Stimulated activated CD8-positive, alpha-beta memory T cell treated with anti-CD3 and anti-CD28 coated beads, Interleukin-15, amount 100 ng/mL, for 1 hour (primary cell): ENCODE data around the gene CCNB2.
"Not testable (repeated sequence)": the region's sequence is repeated elsewhere in the genome, so short reads cannot be mapped to it uniquely, and the experiment has no call there.

Experiments
- DNase-seq: peaks from one replicate; pipeline ENCODE4 v3.0.0-alpha.2; 2020; ENCODE audit warnings: low read depth

The CCNB2 gene

GRCh38 chr15:59133929-59134427 lies 29.0 kb downstream of the CCNB2 start:
- DNase-seq: no peak

GRCh38 chr15:59137566-59137965 lies 32.6 kb downstream of the CCNB2 start:
- DNase-seq: no peak

- peak; percentile 16 for DNase-seq
These were observed 33.3 kb downstream of the CCNB2 start for GRCh38 chr15:59138243-59138642.

- DNase-seq: no peak
These were observed 35.7 kb downstream of the CCNB2 start for GRCh38 chr15:59140422-59141226.

- DNase-seq: no peak
These were observed 38.3 kb downstream of the CCNB2 start for GRCh38 chr15:59143281-59143680.

GRCh38 chr15:59144594-59144993 lies 39.6 kb downstream of the CCNB2 start:
- not testable (repeated sequence) for DNase-seq

GRCh38 chr15:59147666-59148065 lies 42.7 kb downstream of the CCNB2 start:
- DNase-seq: no peak

GRCh38 chr15:59148153-59148833 lies 43.3 kb downstream of the CCNB2 start:
- no peak for DNase-seq

GRCh38 chr15:59150185-59150584 lies 45.2 kb downstream of the CCNB2 start:
- no peak for DNase-seq

GRCh38 chr15:59152694-59153450 lies 47.9 kb downstream of the CCNB2 start:
- DNase-seq: no peak

GRCh38 chr15:59153466-59153865 lies 48.5 kb downstream of the CCNB2 start:
- no peak for DNase-seq

GRCh38 chr15:59154243-59154642 lies 49.3 kb downstream of the CCNB2 start:
- no peak for DNase-seq

GRCh38 chr15:59155431-59155830 lies 50.5 kb downstream of the CCNB2 start:
- DNase-seq: no peak

- no peak for DNase-seq
These were observed 52.5 kb downstream of the CCNB2 start for GRCh38 chr15:59157396-59157795.

- DNase-seq: no peak
These were observed 53.1 kb downstream of the CCNB2 start for GRCh38 chr15:59157840-59158700.

GRCh38 chr15:59158701-59159034 lies 53.7 kb downstream of the CCNB2 start:
- no peak for DNase-seq

GRCh38 chr15:59159210-59159609 lies 54.3 kb downstream of the CCNB2 start:
- no peak for DNase-seq

- no peak for DNase-seq
These were observed 56.1 kb downstream of the CCNB2 start for GRCh38 chr15:59160880-59161593.

GRCh38 chr15:59162080-59162479 lies 57.1 kb downstream of the CCNB2 start:
- not testable (repeated sequence) for DNase-seq

GRCh38 chr15:59165726-59166125 lies 60.8 kb downstream of the CCNB2 start:
- no peak for DNase-seq

- no peak for DNase-seq
These were observed 61.2 kb downstream of the CCNB2 start for GRCh38 chr15:59166166-59166565.
